ENCODE data around the gene IL11.

The IL11 gene

DNA sequence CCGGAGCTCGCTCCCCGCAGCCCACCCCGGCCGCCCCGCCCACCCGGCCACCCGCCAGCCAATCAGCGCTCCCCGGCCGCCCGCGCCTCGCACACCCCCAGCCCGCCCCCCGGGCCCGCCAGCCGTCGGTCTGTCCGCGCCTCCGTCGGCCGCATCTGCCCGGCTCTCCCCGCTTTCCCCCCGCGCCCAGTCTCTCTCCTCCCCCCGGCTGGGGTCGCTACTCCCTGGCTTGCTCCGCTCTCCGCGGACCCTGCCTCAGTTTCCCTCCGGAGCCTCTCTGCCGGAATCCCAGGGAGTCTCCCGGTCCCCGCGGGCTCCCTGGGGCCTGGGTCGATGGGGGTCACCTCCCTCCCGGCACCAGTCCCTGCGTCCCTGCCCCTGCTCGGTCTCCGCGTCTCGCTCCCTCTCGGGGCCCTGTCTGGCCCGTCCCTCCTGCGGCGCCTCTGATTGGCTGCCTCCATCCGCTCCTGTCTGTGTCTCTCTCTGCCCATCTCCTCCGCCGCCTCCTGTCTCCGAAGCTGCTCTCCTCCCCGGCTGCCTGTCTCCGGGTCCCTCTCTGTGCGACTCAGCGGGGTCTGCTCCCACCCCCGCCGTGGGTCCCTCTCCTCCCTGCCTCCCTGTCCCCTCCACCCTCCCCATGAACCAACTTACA, 484 bp downstream of the IL11 start:
- no peak for DNase-seq

DNA sequence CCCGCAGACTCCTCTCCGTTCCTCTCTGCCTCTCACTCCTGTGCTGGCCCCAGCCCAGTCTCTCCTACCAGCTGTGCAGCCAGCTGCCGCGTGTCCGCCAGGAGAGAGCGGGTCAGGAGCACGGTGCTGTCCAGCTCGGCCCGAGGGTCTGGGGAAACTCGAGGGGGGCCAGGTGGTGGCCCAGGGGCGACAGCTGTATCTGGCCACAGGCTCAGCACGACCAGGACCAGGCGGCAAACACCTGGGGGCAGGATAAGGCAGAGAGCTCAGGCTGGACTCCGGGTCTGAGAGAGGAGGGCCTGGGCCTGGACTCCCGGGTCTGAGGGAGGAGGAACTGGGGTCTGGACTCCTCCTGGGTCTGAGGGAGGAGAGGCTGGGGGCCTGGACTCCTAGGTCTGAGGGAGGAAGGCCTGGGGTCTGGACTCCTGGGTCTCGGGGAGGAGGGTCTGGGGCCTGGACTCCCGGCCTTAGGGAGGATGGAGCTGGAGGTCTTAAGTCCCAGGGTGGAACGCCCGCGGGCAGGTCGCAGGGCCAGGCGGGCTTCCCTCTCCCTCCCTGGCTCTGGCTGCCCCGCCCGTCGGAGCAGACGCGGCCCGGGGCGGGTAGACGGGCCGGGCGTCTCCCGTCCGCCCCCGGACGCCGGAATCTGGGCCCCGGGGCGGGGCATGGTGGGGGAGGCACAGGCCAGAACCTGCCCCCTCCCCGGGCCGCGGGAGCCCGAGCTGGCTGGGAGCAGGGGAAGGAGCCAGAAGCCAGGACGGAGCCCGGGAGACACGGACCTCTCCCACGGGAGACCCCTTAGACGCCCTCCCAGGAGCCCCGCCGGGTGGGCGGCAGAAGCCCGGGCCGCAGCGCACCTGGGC, 1.3 kb downstream of the IL11 start:
- DNase-seq, result no peak

DNA sequence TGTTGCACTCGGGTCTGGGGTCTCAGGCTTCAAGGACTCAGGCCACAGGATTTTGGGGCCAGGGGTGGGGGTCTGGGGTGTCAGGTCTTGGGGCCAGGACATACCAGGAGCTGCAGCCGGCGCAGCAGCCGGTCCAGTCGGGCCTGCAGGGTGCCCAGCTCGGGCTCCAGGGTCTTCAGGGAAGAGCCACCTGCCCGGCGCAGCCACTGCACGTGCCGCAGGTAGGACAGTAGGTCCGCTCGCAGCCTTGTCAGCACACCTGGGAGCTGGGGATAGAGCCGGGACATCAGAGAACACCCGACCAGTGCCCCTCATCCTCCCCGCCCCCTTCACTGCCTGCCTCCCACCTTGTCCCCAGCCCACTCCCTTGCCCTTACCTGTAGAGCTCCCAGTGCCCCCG, 2.2 kb downstream of the IL11 start:
- DNase-seq, result no peak

DNA sequence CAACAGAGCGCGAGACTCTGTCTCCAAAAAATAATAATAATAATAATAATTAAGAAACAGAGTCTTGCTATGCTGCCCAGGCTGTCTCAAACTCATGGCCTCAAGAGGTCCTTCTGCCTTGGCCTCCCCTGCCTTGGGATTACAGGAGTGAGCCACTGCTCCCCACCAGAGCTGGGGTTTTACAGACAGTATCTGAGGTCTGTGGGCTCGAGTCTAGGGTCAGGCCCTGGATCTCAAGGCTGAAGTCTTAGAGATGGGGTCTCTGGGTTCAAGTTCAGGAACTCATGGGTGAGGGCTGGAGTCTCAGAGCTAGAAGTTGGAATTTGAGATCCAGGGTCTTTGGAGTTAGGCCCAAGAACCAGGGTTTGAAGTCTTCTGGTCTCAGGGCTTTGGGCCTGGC, 3.5 kb downstream of the IL11 start:
- no peak for DNase-seq

DNA sequence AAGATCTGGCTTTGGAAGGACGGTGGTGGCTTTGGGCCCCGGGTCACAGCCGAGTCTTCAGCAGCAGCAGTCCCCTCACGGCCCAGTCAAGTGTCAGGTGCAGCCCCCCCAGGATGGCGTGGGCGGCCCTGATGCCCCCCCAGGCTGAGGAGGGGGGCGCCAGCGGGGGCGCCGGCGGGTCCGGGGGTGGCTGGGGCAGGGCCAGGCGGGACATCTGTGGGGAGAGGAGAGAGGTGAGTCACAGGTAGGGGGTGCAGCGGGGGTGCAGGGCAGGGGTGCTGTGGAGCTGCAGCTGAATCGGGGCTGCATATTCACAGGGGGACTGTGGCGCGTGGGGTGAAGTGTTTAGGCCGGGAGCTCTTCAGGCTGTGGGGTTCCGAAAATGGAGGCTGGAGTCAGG, 4.3 kb downstream of the IL11 start:
- no peak for DNase-seq

DNA sequence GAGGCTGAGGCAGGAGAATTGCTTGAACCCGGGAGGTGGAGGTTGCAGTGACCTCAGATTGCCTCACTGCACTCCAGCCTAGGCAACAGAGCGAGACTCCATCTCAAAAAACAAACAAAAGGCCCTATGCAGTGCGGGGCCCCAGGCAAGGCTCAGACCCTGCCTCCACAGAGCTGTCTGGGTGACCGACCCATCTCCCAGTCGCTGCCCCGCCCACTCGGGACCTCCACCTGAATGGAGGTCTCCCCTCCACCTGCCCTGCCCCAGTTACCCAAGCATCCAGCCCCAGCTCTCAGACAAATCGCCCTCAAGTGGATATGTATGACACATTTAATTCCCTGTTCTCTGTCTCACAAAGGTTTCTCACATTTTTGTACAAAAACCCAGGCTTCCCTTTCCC, 5.0 kb downstream of the IL11 start:
- no peak for DNase-seq

DNA sequence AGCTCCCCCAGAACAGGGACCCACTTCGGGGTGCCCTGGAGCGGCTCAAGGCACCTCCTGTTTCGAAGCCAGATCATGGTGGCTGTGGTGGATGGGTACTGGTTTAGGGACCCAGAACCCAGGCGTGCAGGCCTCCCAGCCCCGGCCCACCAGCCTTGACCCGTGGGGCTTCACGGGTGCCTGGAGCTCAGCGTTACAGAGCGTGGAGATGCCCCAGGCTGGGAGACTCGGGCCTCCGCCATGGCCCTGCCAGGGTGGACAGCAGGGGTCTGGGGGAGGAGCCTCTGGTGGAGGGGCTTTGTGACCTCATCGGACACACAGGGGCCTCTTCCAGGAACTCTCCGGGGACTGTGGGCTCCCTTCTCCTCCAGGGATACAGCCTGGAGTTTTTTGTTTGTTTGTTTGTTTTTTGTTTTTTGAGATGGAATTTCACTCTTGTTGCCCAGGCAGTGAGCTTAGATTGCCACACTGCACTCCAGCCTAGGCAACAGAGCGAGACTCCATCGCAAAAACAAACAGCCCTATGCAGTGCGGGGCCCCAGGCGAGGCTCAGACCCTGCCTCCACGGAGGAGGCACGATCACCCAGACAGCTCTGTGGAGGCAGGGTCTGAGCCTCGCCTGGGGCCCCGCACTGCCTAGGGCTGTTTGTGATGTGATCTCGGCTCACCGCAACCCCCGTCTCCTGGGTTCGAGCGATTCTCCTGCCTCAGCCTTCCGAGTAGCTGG, 7.1 kb downstream of the IL11 start, which contains the start of gene GARIN5B:
Gene GARIN5B, minus strand, starts transcription at position 271 of the 727 bp plus-strand sequence. Its CDS starts 194 bp downstream, at position 77.
- no peak for DNase-seq

DNA sequence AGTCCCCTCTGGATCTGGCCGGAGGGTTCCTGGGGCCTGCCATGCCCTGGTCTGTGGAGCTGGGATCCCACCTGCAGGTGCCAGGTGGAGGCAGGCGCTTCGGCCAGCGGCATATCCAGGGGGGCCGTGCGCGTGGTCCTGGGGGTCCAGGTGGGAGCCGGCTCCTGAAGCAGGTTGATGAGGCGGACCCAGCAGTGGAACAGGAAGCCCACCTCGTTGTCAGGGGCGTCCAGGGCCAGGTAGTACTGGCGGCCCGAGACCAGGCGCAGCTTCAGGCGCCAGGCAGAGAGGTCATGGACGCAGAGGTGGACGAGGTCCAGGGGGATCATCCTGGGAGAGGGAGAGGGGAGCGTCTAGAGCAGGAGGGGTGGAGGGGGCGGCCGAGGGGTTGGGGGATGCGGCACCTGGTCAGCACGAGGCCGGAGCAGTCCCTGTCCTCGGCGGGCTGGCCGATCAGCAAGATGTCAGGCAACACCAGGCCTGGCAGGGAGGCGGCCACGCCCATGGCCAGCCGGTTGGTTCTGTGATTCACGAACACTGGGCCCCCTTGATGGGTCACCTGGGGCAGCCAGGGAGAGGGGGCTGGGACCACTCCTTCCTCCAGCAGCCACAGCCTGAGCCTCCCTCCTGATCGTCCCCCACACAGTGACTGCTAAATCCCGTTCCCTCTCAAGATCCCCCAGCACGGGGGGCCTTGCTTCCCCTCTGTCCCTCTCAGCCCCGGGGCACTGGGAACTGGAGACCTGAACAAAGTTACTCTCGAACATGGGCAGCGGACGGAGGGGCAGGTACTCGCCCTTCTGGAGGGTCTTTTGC, 7.9 kb downstream of the IL11 start:
- DNase-seq, result no peak

DNA sequence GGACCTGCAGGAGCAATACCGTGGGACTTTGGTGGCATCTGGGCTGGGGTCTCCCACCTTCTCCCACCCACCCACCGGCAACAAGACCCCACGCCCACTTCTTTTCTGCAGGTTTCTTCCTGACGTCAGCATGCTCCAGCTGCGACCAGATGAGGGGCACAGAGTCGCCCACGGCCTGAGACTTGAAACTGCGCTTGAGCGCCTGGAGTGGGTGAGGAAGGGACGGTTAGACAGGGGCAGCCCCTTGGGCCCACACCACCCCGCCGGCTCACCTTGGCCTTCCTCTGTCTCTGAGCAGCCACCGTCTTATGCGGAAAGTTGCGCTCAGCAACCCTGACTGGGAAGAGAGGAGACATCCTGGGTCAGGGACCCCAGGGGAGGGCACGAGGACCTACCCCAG, 9.4 kb downstream of the IL11 start:
- DNase-seq, result no peak

DNA sequence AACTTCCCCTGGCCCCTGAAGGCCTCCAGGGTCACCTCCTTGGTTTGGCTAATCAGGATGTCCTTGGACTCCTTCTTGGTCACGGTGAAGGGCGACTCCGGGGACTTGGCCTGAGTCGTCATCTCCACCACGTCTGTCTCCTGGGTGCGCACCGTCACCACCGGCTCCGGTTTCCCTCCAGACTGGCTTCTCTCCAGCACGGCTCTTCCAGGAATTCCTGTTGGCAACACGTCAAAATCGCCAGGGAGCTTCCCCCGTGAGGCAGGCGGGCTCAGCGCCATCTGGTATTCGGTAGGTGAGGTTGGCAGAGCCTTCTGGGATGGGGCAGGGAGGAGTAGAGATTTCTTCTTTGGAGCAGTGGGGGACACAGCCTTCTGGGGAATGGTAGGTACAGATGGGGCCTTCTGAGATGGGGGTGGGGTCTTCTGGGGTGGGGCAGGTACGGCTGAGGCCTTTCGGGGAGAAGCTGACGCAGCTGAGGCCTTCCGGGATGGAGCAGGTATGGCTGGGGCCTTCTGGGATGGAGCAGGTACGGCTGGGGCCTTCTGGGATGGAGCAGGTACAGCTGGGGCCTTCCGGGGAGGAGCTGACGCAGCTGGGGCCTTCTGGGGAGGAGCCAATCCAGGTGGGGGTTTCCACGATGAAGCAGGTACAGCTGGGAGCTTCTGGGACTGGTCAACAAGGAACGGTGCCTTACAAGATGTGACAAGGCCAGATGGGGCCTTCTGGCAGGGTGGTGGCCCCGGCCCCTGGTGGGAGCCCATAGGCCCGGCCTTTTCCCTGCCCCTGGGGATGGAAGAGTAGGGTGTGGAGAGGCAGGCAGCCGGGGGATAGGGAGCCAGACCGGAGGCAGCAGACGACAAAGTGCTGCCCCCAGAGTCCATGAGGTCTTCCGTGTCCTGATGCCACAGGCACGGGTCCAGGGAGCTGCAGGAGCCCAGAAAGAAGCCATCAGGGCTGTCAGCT, 11.0 kb downstream of the IL11 start:
- DNase-seq, result no peak

DNA sequence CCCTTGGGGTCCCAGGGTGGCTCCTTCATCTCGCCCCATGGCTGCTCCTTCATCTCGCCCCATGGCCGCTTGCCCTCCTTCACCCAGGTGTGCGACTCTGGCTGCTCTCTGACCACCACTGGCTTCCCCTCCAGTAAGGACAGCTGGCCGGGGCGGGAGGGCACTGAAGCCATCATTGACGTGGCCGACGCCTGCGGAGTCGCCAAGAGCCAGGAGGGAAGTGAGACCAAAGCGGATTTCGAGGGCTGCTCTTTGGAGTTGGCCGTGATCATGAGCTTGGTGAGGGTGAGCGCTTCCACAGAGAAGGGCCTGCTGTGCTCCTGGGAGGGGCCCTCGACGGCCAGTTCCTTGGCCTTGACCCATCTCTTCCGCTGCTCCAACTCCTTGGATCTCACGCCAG, 11.8 kb downstream of the IL11 start:
- no peak for DNase-seq

DNA sequence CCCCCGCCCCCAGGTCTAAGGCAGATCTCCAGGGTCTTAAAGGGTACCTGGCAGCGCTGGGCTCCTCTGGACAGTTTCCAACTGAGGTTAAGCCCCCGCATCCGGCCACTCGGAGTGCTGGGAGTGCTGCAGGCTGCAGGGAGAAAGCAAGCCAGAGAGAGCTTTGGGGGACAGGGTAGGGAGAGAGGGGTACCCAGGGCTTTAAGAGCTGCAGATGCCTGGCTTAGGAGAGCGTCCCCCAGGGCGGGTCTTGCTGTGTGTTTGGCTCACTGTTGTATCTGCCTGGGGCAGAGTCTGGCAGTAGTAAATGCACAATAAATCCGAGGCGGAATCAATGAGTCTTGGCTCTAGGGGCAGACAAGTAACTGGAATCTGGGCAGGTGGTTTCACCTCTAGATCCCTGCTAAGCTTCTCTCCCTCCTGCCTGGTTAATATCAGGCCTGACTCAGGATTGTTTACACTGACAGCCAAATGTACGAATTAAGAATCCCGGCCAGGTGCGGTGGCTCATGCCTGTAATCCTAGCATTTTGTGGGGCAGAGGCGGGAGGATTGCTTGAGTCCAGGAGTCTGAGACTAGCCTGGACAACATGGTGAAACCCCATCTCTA, 14.9 kb downstream of the IL11 start:
- DNase-seq, result no peak

DNA sequence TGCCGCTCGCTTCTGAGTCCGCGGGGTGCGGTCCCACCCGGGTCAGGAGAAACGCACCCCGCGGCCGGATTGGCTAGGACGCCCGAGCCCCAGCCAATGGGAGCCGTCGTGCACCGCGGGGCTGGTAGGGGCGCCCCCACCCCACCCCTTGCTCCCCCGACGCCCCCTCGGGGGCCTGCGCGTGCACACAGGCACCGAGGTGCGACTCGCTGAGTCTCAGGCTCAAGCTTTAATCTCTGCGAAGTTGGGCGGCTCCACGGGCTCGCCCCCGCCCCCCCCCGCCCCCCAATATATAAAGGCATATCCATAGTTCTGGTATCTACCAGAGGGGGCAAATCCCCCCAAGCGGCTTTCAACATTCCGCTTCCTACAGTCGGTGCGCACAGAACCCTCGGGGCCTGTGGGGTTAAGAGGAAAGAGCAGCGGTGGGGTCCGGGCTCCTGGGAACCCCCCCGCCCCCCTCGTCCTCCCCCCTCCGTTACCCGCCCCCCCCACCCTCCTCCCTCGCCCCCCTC, 15.5 kb downstream of the IL11 start, which contains the start of gene COX6B2:
Gene COX6B2, minus strand, starts transcription at position 22 of the 515 bp plus-strand sequence. CDS start 198 bp downstream, outside the sequence.
- no peak for DNase-seq

DNA sequence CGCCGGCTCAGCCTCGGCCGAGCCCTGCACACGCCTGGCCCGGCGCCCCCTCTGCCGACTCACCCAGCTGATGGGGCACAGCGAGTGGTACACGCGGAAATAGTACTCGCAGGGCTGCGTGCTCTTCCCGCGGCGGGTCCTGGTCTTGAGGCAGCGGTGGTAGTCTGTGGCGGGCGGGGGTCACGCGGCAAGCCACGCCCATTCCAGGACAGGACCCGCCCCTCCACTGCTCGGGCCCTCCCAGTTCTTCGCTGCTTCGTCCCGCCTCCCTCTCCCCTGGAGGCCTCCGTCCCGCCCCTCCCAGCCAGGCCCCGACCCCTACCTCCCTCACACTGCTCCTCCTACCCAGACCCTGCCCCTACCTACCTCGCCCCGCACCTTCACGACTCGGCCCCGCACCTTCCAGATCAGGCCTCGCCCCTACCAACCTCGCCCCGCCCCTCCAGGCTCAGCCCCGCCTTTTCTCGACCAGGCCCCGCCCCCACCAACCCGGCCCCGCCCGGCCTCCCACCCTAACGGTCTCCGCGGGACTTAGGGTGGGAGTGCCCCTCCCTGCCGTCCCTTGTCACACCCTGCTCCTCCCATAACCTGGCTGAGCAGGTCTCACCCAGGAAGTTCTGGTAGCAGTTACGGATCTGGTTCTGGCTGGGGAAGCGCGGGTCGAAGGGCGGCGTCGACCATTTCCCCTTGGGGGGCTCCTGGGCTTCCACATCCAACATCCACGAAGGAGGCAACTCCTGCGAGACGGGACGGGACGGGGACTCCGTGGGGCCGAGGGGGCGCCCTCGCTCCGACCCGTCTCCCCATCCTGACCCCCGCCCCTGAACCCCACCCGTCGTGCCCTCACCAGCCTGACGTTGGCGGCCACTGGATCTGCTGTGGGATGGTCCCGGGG, 16.2 kb downstream of the IL11 start:
- DNase-seq, result no peak

DNA sequence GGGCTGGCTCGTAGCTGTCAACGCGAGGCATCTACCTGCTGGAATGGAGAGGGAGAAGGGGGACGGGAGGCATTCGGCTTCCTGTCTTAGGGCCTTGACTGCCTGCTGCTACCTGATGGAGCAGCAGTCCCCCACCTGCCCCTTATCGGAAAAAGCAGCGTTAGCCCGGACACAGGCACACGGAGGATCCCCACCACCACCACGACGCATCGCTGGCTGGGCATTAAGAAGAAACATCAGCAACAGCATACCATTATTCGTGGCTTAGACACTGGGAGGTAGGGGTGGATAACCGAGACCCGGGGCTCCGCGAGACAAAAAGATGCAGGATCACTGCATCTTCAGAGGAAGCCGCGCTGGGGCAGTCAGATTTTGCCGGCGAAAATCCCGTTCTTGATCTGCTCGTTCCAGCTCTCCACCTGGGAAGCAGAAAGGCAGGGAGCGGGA, 16.9 kb downstream of the IL11 start:
- no peak for DNase-seq

DNA sequence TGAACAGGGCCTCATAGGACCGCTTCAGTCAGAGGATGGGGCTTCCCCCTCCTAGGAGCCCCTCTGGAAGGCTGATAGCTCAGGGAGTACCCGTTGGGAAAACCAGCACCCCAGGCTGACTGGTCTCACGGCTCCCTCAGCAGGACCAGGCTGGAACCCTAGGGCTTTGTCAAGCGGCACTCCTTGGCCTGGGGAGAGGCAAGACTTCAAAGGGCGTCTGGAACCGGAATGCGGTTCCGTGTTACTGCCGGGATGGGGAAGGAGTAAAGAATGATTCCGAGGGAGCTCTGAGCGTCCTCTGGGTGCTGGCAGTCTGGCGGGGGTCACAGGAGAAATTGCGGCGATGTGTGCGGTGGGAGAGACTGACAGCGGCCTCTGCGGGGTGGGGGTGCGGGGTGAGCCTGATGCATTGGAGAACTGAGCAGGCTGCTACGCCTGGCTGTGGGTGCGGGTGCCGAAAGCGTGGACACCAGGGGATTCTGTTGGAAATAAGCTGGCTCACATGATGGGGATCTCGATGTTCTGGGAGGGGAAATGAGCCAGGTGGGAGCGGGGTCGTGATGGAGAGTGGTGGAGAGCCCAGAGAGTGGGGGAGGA, 17.6 kb downstream of the IL11 start:
- no peak for DNase-seq

DNA sequence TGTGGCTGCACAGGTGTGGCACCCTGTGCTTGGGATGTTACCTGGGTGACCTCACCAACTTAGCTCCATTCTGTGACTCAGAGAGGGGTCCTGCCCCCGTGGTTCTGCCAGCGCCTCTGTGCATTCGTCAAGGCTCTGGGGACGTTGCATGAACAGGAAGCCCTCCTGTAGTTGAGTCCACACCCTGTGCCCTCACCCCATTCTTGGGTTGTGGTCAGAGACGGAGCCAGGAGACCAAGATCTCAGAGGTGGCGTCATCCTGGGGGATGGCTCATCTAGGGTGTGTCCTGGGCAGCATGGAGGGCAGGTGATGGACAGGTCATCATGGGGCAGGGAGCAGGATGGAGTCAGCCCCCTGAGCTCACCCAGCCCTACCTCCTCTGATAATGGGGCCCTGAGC, 18.2 kb downstream of the IL11 start:
- DNase-seq, result no peak

DNA sequence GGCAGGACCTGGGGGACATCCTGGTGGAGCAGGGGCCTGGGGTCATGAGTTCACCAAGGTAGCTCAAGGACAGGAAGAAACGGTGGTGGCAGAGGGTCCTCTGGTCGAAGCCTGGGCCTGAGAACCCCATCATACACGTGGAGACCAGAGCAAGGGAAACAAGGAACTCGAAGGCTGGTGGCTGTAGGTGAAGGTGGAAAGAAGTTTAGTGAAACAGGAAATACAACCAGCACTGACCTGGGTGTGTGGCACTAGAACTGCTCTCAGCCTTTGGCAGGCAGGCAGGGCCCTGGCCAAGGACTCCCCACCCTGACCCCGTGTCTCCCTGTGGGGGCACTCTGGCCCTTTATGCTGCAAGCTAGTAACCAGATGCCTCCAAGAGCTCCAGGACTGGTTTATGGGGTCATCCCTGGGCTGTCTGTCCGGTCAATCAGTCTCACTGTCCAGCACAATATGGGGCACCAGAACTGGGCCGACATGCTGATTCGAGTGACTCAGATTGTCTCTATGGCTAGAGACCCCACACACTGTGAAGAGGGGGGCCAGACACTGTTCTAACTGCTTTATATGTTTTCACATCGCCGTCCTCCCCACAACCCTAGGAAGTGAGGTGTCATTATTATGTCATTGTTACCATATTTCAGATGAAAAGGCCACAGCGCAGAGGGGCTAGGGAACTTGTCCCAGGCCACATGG, 19.5 kb downstream of the IL11 start:
- no peak for DNase-seq

All from SIG-M5 (cell line).